ENCODE results near the gene ATP13A3. TPM values are rescaled to one million over a fixed set of nuclear protein-coding genes. Genes with fewer than 3 reads are reported as not detected.

Gene ATP13A3
- total RNA-seq, 4 donors from 2014 or later = 23.6 to 129 (median 69.8) TPM

- no peaks in the 10 kb centered on the region for H3K4me1 ChIP-seq
- 29 to 63% methylated on average over 3 to 9 of the region's 9 CpGs for WGBS, 2 donors (ENCODE audit: low coverage in 1 of 2)
- no peak overlapping the region for H3K4me3 ChIP-seq
- H3K9me3 ChIP-seq = no peaks in the 10 kb centered on the region
- DNase-seq = no peak
- intact Hi-C loops (cut with DNase I; ENCODE audit: low total_unique reads) = no loop called here
- H3K27me3 ChIP-seq = no peaks in the 10 kb centered on the region
- no peaks in the 10 kb centered on the region for H3K36me3 ChIP-seq
- in situ Hi-C loops (cut with MboI; ENCODE audit: low pct_ligation_motif_present in 1 of 4, low pct_unique_long_range_greater_than_20kb in 1 of 4, low sequenced_read_pairs in 3 of 4) = no loop called here
- H3K27ac ChIP-seq = no peak overlapping the region
- no peak for TF ChIP-seq POLR2A (IDR thresholded peaks at IDR 0.05)
- TF ChIP-seq EP300 (IDR thresholded peaks at IDR 0.05; ENCODE audit: low read depth) = no peak
- TF ChIP-seq CTCF (IDR thresholded peaks at IDR 0.05) = no peak
- TF ChIP-seq POLR2AphosphoS5 (IDR thresholded peaks at IDR 0.05) = no peak
These were observed 107.2 kb downstream of the ATP13A3 start for GRCh38 chr3:194379651-194380050.

DNA sequence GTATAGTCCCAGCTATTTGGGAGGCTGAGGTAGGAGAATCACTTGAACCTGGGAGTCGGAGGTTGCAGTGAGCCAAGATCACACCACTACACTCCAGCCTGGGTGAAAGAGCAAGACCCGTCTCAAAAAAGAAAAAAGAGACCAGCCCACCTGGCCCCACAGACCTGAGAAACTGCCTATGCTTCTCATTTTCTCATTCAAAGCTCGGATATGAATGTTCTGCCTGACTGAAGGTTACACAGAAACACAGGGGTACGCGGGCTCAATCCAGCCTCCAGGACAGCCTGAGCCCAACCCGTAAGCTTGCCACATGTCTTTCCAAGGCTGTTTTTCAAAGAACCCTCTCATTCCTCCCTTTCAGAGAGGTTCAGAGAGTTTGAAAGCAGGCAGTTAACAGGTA is 107.6 kb downstream of the ATP13A3 start:
- Histone ChIP-seq H3K36me3 (no peaks in the 10 kb centered on the region), H3K27ac (no peak overlapping the region), H3K27me3 (no peaks in the 10 kb centered on the region), H3K4me3 (no peak overlapping the region), H3K9me3 (no peaks in the 10 kb centered on the region), H3K4me1 (no peaks in the 10 kb centered on the region)
- 72 to 74% methylated on average over 6 of the region's 6 CpGs for WGBS, 2 donors (ENCODE audit: low coverage in 1 of 2)
- in situ Hi-C loops (cut with MboI; ENCODE audit: low pct_ligation_motif_present in 1 of 4, low pct_unique_long_range_greater_than_20kb in 1 of 4, low sequenced_read_pairs in 3 of 4) = no loop called here
- intact Hi-C loops (cut with DNase I; ENCODE audit: low total_unique reads) = no loop called here
- TF ChIP-seq EP300 (IDR thresholded peaks at IDR 0.05; ENCODE audit: low read depth) (no peak), POLR2AphosphoS5 (IDR thresholded peaks at IDR 0.05) (no peak), POLR2A (IDR thresholded peaks at IDR 0.05) (no peak), CTCF (IDR thresholded peaks at IDR 0.05) (no peak)
- DNase-seq = no peak

DNA sequence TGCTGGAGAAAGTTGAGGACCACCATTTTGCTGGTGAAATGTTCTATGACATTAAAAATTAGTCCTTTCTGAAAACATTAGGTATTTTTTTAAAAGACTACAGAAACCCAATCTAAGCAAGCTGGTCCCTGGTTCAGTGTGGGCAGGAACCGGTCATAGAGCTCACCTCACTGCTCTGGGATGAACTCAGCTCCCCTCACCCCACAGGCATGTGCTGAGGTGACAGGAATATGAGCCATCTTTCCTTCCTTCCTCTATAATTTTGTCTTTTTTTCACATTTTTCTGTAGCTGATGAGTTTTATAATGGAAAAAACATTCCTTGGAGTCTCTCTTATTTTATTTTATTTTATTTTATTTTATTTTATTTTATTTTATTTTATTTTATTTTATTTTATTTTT is 109.1 kb downstream of the ATP13A3 start:
- no peaks in the 10 kb centered on the region for H3K27me3 ChIP-seq

DNA sequence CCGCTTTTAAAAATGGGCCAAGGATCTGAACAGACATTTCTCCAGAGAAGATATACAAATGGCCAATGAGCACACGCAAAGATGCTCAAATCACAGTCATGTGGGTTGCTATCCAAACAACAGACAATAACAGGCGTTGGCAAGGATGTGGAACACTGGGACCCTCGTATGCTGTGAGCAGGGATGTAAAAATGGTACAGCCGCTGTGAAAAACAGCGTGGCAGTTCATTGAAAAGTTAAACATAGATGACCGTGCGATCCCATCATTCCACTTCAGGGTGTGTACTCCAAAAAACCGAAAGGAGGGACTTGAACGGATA is 110.6 kb downstream of the ATP13A3 start:
- no peak for DNase-seq
- H3K4me3 ChIP-seq = no peak overlapping the region
- no peaks in the 10 kb centered on the region for H3K27me3 ChIP-seq
- no peaks in the 10 kb centered on the region for H3K9me3 ChIP-seq
- no peaks in the 10 kb centered on the region for H3K36me3 ChIP-seq
- H3K4me1 ChIP-seq = no peaks in the 10 kb centered on the region
- TF ChIP-seq POLR2A (IDR thresholded peaks at IDR 0.05) (no peak), EP300 (IDR thresholded peaks at IDR 0.05; ENCODE audit: low read depth) (no peak), POLR2AphosphoS5 (IDR thresholded peaks at IDR 0.05) (no peak), CTCF (IDR thresholded peaks at IDR 0.05) (no peak)
- no peak overlapping the region for H3K27ac ChIP-seq
- intact Hi-C loops (cut with DNase I; ENCODE audit: low total_unique reads) = no loop called here
- 75 to 89% methylated on average over 9 to 10 of the region's 10 CpGs for WGBS, 2 donors (ENCODE audit: low coverage in 1 of 2)
- in situ Hi-C loops (cut with MboI; ENCODE audit: low pct_ligation_motif_present in 1 of 4, low pct_unique_long_range_greater_than_20kb in 1 of 4, low sequenced_read_pairs in 3 of 4) = no loop called here

More for the DNA sequence above, 109.1 kb downstream of the ATP13A3 start:
- no peak for TF ChIP-seq CTCF (IDR thresholded peaks at IDR 0.05)
- TF ChIP-seq POLR2A (IDR thresholded peaks at IDR 0.05) = no peak
- no peak for TF ChIP-seq EP300 (IDR thresholded peaks at IDR 0.05; ENCODE audit: low read depth)
- TF ChIP-seq POLR2AphosphoS5 (IDR thresholded peaks at IDR 0.05) = no peak
- no peaks in the 10 kb centered on the region for H3K9me3 ChIP-seq
- in situ Hi-C loops (cut with MboI; ENCODE audit: low pct_ligation_motif_present in 1 of 4, low pct_unique_long_range_greater_than_20kb in 1 of 4, low sequenced_read_pairs in 3 of 4) = no loop called here
- no peak for DNase-seq
- H3K27ac ChIP-seq = no peak overlapping the region
- no peaks in the 10 kb centered on the region for H3K36me3 ChIP-seq
- WGBS, 2 donors (ENCODE audit: low coverage in 1 of 2) = 86 to 91% methylated on average over 1 of the region's 1 CpG
- no peak overlapping the region for H3K4me3 ChIP-seq
- intact Hi-C loops (cut with DNase I; ENCODE audit: low total_unique reads) = no loop called here
- no peaks in the 10 kb centered on the region for H3K4me1 ChIP-seq

Measured in transverse colon (tissue), 4 donors.